ACHN (cell line): Measurements from ENCODE around the gene PSMC3.
A peak's percentile ranks its signal among the peaks of the same experiment; 100 is the strongest.

Source experiments
- DNase-seq: peaks from one replicate; pipeline ENCODE4 v3.0.0-alpha.2; 2015
- in situ Hi-C: cut with HindIII; loops from 2 replicates; pipeline ENCODE4 v1.10.0; 2017; ENCODE audit warnings: low sequenced_read_pairs, low pct_ligation_motif_present, low pct_unique_long_range_greater_than_20kb

Gene PSMC3

GRCh38 chr11:47400768-47401279 is 25.4 kb downstream of the PSMC3 start:
- in situ Hi-C loops, result no loop called here
- DNase-seq, result no peak

DNA sequence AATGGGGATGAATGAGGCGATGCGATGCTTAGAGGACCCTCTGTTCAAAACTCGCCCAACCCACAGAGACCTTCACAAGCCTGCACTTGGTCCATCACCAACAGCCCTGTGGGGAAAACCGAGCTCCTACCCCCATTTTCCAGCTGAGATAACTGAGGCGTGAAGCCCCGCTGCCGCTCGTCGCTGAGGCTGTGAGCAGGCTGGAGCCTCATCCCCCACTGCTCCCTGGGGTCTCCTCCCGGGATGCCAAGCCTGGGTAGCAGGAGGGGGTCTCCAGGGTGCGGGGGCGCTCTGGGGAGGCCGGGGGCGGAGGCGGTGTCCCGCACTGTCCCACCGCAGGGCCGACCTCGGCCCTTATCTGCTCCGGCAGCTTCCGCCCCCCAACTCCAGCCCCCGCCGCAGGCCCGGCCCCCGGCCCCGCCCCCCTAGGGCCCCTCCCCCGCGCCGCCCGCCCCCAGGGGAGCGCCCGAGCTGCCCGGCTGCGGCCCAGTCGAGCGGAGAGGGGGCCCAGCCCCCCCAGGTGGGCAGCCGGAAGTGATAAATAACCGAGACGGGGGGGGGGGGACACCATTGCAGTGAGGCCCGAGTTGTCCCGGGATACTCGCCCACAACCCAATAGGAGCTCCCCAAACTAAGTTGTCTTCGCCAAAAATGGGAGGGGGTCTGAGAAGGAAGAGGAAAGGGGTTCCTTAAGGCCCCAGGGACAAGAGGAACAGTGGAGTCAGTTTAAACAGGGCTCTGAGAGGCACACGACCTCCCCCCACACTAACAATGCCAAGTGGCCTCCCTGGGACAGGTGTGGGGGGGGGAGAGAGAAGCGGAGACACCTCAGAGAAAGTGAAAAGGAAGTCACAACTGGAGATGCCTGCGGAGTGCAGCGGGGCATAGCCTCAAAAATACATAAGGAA is 26.1 kb downstream of the PSMC3 start:
- in situ Hi-C loops, result no loop called here
- no peak for DNase-seq

GRCh38 chr11:47398551-47398950 is 27.7 kb downstream of the PSMC3 start:
- in situ Hi-C loops, result no loop called here
- DNase-seq, result no peak

- no peak for DNase-seq
- in situ Hi-C loops, result no loop called here
Observed at GRCh38 chr11:47398011-47398410, 28.2 kb downstream of the PSMC3 start.

GRCh38 chr11:47396049-47396320 is 30.3 kb downstream of the PSMC3 start:
- DNase-seq, result no peak
- in situ Hi-C loops, result no loop called here

GRCh38 chr11:47395223-47396048 is 30.8 kb downstream of the PSMC3 start:
- no peak for DNase-seq
- in situ Hi-C loops, result no loop called here

DNA sequence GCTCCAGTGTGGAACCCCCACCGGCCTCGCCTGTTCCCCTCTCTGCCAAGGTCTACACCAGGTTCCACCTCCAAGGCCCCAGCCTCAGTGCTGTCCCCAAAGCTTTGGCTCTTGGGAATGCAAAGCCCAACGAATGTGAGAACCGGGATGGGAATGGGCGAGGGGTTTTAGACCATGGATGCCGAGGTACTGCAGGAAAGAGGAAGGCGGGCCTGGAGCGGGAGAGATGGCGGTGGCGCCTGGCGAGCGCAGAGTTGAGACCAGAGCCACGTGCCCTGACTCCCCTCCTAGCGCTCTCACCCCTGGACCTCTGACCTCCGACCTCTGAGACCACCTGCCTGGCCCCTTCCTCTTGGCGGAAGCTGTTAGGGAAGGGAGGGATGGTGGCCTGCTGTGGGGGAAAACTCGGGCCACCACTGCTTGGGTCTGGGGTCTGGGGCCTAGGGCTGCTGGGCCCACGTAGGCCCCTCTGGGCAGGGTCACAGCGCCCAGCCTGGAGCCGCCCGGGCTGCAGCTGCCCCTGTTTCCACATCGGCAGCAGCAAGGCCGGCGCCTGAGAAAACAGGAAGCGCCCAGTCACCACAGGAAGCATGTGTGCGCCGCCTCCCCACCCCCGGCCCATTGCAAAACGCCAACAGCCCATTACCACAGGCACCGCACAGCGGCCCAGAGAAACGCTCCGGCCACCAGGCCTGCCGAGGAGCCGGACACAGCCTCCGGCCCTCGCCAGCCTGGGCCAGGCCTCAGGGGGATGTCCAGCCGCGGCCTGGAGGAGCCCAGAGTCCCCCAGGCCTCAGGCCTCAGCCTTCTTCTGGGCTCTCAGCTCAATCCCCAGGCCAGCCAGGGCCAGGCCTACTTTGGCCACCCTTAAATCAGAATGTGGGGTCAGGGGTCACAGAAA is 31.7 kb downstream of the PSMC3 start:
- in situ Hi-C loops, result no loop called here
- no peak for DNase-seq

- in situ Hi-C loops, result no loop called here
Observed at GRCh38 chr11:47394050-47394321, 32.3 kb downstream of the PSMC3 start.

DNA sequence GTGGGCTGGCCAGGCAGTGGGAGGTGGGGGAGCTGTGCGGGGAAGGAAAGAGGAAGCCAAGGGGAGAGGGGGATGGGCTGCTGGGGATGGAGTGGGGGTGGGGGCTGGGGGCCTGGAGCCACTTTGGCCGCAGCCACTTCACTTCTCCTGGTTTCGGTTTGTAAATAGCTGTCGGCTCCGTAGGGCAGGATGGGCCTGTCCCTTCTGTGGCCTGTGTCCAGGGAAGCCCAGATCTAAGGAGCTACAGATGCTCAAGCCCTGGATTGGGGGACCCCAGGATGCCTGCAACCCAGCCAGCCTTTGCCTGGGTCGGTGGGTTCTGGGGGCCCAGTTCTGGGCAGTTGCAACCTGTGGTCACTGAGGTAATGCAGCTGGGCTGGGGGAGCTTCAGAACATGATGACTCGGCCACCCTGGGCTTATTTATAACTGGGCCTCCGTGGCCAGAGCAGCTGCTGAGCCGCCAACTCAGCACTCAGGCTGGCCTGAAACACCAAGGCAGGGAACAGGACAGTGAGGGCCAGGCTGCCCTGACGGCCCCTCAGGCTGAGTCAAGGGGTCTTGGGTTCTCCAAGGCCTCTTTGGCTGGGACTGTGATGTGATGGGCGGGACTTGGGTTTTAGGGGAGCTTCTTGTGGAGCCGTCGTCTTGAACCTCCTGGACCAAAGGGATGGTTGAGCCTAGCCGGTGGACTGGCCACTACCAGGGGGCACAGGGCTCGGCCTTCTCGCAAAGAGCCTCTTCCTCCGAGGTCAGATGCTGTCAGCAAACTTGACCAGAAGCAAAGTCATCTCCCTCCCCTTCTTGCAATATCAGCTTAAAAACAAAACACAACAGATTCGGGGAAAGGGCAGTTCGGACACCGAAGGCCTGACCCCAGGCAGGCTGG is 32.8 kb downstream of the PSMC3 start:
- DNase-seq, result peak; percentile 31
- in situ Hi-C loops, result no loop called here

More at GRCh38 chr11:47394050-47394321, 32.3 kb downstream of the PSMC3 start:
- DNase-seq, result no peak

DNA sequence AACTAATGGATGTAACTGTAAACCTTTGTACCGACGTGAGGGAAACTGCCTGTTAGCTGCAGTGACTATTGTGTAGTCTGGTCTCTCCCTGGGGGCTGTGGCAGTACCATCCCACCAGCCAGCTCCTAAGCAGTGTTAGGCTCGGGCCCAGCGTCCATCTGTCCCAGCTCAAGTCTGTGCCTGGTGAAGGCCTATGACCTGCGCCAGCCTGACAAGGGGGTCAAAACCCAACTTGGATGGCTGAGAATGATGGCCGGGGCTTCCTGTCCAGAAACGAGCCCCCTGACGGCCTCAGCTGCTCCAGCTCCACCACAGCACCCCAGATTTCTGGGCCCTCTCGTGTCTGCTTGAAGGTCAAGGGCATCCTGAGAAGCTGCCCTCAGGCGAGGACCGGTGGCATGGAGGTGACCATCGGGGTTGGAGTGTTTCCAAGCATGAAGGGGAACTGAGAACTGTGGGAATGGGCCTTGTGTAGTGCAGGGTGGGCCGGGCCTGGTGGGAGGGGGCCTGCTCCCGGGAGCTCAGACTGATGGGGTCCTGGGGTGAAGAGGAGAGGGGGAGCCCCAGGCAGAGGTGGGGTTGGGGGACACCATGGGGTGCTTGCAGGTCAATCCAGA is 33.6 kb downstream of the PSMC3 start:
- no peak for DNase-seq
- in situ Hi-C loops, result no loop called here

- no peak for DNase-seq
- in situ Hi-C loops, result no loop called here
Observed at GRCh38 chr11:47391711-47392432, 34.4 kb downstream of the PSMC3 start.

GRCh38 chr11:47391077-47391583 is 35.1 kb downstream of the PSMC3 start:
- in situ Hi-C loops, result no loop called here
- no peak for DNase-seq

GRCh38 chr11:47390422-47390760 is 35.8 kb downstream of the PSMC3 start:
- in situ Hi-C loops, result no loop called here
- DNase-seq, result no peak

DNA sequence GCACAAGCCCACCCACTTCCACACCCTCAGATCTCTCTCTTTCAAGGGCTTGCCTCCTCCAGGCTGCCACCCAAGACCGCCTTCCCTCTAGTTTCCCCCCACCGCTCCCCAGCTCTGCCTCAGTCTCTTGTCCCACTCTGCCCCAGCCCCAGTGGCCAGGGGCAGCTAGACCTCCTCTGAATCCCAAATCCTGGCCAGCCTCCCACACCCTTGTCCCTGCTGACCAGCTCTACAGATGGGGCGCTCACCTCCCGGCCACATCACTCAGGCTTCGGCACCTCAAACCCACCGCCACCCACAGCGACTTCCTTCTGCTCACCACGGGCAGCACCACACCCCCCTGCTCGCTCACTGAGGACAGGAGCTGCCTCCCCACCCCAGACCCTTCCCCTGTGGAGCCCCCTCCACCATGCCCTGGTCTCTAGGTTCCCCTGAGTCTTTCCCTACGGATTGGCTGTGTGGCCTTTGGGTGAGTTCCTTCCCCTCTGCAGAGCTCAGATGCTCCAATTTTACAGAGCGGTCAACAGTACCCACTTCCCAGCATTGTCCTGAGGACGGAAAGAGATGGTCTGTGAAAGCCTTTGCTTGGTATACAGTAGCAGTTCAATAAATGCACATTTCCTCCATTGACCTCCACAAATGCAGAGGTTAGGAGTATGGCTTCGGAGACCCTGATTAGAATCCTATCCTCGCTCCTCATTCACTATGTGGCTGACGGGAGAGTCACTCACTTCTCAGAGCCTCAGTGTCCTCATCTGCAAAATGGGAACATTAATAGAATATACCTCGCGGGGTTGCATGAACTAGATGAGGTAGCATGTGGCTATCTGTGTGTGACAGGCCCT is 36.4 kb downstream of the PSMC3 start:
- no peak for DNase-seq
- in situ Hi-C loops, result no loop called here

- no peak for DNase-seq
- in situ Hi-C loops, result no loop called here
Observed at GRCh38 chr11:47388697-47389576, 37.3 kb downstream of the PSMC3 start.
